Right renal pelvis (tissue), 4 donors: Measurements from ENCODE around the gene ZFP91. TPM values are rescaled to one million over a fixed set of nuclear protein-coding genes. Genes with fewer than 3 reads are reported as not detected.

Source experiments
- DNase-seq, 4 donors: peaks; one replicate each; pipeline ENCODE4 v3.0.0-alpha.2; 2013; ENCODE audit warnings: low read depth in 4 of 4, low spot score in 3 of 4, missing footprints in 1 of 4
- polyA plus RNA-seq, 4 donors: library from polyadenylated mRNA; unstranded; fragments of 120-200 nt; gene quantifications; one replicate each; pipeline ENCODE4 v1.2.1, GENCODE V29; 2013; ENCODE audit not compliant: insufficient read length in 4 of 4

The ZFP91 gene
- polyA plus RNA-seq, 4 donors = 55.3 to 72.5 (median 69.5) TPM

DNA sequence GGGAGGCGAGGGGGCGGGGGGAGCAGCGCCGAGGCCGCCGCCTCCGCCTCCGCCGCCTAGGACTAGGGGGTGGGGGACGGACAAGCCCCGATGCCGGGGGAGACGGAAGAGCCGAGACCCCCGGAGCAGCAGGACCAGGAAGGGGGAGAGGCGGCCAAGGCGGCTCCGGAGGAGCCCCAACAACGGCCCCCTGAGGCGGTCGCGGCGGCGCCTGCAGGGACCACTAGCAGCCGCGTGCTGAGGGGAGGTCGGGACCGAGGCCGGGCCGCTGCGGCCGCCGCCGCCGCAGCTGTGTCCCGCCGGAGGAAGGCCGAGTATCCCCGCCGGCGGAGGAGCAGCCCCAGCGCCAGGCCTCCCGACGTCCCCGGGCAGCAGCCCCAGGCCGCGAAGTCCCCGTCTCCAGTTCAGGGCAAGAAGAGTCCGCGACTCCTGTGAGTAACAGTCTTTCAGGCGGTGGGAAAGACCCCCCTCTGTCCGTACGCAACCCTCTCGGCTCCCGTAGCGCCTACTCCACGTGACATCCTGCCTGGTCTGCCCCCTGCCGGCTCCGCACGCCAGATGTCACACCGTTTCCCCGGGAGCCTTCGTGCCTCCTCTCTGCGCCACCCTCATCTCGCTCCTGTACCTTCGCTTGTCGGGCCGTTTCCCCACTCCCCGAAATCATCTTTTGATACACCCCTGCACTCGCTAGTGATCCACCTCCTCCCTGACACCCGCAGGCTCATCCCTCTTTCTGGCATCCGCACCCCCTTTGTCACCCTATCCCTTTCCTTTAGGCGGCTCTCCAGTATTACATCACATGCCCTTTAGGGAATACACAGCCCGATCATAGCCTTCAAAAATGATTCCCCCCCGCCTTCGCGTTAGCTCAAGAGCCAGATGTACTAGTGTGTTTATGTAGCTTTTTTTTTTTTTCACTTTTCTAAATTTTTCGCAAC, 598 bp downstream of the ZFP91 start:
- peak; percentile 82 to 88 (median 84) for DNase-seq

DNA sequence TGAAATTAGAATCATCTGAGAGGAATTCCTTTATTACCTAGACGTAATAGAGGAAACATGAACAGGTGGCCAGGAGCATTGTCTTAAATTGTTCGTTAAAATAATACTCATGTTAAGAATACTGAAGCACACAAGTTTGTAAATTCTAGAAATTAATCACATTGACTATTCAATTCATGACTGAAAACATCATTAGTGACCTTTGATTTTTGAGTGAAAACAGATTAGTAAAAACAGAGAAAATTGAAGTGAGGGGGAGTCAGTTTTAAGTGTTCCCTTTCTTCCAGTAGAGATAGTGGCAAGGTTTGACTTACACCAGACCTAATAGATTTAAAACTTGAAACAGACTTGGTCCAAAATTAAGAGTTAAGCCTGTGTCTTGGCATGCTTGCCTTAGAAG, 1.4 kb downstream of the ZFP91 start:
- no peak for DNase-seq

DNA sequence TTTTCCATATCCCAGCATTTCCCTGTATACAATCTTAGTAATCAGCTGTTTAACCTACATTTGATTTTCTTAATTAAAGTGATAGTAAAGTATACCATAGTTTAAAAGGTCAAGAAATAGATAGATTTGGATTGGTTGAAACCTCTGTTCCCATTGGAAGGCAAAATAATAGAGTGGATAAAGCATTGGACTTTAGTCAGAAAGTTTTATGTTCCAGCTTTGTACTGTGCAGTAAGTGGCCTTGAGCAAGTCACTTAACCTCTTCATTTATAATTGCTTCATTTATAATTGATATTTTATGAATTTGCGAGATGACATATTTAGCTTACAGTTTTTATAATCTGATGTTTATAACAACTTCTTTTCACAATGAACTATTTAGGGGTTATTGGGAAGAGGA, 3.6 kb downstream of the ZFP91 start:
- DNase-seq = no peak

DNA sequence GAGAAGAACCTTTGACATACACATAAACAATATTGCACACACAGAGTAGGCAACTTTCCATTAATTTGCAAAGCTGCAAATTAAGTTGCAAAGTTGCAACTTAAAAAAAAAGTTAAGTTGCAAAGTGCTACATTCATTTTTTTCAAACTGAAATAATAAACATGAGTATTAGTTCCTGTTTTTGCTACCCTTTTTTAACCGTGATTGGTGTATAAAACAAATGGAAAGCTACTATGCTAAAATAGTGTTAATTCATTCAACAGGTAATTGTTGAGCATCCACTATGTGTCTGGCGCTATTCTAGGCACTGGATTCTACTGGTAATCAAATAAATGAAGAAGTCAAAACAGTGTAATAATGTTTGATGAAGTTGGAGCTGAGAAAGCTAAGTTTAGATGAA, 8.1 kb downstream of the ZFP91 start:
- no peak for DNase-seq

DNA sequence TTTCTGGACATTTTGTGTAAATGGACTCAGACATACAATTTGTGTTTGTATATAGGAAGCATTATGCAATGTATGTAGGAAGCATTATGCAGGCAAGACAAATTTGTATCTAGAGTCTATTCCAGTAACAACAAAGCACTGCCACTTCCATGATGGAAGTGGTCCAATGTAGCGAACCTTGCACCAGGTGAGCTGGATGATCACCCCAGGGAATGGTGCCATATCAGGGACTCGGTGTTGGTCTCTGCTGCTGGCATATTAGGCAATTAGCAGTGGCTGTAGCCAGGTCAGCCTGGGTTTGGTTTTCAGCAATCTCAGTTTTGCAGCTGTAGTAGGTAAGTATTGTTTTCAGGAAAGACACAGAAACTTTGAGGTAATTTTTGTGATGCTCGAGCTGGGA, 12.8 kb downstream of the ZFP91 start:
- DNase-seq = no peak

DNA sequence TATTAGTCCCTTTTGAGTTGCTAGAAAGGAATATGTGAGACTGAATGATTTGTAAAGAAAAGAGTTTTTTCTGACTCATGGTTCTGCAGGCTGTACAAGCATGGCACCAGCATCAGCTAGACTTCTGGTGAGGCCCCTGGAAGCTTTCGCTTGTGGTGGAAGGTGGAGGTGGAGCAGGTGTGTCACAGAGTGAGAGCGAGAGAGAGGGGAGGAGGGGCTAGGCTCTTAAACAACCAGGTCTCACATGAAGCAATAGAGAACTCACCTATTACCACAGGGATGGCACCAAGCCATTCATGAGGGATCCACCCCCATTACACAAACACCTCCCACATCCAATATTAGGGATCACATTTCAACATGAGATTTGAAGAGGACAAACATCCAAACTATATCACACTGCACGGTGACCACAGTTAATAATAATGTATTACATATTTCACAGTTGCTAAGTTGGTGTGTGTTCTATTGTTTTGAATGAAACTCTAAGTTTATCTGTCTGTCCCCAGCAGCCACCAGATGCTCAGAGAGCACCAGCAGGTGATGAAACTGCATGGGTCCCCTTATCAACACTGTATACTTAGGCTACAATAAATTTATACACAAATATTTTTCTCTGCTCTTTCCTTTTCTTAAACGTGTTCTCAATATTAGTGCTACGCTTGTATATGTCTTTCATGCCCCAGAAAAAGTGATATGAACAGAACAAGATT, 14.1 kb downstream of the ZFP91 start:
- DNase-seq = no peak

DNA sequence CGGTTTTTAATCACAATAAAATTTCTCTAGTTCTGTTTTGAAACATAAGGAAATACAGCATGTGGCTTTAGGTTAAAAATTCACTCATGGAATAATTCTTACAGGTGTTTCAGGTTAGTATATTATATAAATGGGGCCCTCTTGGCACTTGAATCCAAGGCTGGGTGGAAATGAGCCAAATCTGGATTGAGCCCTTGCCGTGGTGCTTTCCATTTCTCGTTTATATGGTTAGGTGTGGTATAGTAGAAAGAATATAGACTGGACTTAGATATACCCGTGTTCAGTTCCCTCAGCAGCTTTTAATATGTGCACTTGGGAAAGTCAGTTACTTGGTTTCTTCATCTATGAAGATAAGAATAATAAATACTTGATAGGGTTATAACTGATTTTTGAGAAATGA, 16.0 kb downstream of the ZFP91 start:
- no peak for DNase-seq

DNA sequence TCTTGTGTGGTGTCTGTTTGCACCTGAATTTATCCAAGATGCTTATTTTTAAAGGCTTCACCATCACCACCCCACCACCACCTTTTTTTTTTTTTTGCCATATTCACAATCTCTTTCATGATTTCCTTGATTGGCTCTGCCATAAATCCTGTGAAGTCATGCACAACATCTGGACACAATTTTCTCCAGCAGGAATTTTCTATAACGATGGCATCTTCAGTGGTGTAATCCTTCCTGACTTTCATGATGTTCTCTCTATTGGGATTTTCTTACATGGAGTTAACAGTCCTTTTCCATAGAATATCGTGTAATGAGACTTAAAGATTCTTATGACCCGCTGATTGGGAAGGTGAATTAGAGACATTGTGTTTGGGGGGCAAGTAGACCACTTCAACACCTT, 17.8 kb downstream of the ZFP91 start:
- no peak for DNase-seq

DNA sequence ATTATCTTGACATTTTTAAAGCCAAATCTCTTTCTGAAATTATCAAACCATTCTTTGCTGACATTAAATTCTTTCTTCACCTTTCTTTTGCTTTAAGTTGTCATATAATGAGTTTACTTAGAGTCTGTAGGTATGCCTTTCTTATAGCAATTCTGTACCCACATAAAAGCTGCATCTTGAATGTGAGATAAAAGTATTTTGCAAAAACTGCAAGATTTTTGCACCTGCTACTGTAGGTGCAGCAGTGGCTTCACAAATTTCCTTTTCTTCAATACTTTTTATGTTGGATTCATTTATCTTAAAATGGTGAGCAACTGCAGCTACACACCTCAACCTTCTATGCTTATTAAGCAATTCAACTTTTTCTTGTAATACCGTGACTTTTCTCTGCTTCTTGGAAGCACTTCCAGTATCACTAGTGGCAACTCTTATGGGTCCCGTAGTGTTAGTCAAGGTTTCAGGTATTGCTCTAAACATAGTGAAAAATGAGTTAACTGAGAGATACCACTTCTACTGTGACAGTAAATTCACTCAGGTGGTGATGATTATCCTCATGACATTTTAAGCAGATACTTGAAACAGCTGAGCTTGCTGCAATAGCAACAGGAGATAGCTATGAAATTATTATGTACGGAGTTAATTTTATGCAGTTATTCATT, 18.8 kb downstream of the ZFP91 start:
- DNase-seq = no peak

DNA sequence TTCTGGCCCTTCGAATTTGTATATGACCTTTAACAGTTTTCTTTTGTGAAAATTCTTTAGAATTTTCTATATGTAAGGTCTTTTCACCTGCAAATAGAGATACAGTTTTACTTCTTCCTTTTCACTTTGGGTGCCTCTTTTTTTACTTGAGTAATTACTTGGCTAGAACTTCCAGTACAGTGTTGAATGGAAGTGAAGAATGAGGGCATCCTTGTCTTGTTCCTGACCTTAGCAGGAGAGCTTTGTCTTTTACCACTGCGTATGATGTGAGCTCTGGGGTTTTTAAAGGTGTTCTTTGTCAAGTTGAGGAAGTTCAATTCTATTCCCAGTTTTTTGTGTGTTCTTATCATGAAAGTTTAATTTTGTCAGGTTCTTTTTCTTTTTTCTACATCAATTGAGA, 21.6 kb downstream of the ZFP91 start:
- no peak for DNase-seq

DNA sequence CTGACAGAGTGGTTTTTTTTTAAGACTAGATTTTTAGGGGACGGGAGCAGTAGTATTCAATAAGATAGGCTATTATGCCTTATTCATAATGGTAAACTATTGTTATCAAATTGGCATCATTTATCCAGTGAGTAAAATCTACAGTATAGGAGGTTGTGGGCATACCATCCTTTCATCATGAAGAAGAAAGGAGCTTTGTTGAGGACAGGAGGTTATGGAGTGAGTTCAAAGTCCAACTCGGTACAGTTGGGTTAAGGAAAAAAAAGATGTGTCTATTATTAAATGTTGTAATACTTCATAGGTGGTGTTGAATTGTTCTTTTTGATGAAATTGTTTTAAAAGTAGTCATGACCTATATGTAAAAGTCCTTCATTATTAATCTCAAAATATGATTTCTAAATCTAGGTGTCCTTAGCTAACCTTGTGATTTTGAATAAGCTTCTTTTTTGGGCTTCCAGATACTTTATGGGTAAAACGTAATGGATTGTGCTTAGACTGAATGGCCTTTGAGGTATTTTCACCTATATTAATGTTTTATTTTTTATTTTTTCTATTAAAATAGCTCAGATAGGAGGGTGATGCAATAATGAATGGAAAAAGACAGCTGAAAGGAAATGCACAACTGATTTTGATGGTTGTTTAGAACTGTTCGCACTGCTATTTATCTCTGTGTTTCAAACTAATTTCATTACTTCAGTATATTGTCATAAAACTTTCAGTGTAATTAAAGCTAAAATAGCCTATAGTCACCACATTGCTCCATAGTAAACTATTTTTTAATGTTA, 28.3 kb downstream of the ZFP91 start:
- DNase-seq = no peak

DNA sequence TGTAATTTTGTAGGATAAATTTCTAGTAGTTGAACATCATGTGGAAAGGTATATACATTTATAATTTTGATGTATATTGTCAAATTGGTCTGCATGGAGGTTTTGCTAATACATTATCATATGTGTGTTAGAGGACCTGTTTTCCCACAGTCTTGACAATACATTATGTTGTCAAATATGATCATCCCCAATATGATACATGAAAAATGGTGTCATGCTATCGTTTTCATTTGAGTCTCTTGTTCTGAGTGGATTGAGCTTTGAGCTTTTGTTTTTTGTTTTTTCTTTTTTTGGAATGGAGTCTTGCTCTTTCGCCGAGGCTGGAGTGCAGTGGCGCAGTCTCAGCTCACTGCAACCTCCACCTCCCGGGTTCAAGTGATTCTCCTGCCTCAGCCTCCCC, 29.5 kb downstream of the ZFP91 start:
- no peak for DNase-seq

DNA sequence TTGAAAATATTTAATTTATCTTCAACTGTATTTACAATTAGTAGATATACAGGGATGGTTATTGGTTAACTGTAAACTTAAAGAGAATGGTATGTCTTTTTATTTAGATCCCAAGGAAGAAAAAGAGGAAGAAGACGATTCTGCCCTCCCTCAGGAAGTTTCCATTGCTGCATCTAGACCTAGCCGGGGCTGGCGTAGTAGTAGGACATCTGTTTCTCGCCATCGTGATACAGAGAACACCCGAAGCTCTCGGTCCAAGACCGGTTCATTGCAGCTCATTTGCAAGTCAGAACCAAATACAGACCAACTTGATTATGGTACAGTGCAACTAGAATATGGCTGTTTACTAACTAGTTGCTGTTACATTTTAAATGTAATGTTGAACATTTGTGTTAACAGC, 30.9 kb downstream of the ZFP91 start:
- no peak for DNase-seq

DNA sequence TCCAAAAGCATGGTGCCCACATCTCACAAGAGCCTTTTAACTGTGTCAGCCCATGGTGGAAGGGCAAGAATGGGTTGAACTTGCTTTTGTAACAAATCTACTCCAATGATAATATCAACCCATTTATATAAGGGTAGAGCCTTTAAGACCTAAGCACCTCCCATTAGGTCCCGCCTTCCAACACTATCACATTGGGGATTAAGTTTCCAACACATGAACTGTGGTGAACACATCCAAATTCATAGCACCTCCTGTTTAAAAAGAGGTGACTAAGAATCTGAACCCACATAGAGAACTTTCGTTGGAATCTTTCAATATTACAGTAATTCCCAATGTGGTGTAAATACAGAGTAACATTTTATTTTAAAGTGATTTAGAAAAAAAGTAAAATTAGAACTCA, 34.4 kb downstream of the ZFP91 start:
- no peak for DNase-seq

DNA sequence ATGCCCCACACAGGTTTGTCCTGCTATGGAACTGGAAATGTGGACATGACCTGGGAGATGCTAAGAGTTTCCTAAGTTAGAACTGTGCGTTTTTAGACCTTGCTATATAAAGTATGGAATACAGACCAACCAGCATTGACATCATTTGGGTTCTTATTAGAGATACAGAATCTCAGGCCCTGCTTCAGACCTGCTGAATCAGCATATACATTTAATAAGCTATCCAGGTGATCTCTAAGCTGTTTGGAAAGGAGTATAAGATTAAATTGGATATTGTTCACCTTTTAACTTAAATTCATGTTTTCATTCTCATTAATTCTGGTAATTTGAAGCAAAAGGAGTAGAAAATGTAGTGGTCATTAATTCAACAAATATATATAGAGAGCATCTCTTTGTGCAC, 36.7 kb downstream of the ZFP91 start:
- no peak for DNase-seq

DNA sequence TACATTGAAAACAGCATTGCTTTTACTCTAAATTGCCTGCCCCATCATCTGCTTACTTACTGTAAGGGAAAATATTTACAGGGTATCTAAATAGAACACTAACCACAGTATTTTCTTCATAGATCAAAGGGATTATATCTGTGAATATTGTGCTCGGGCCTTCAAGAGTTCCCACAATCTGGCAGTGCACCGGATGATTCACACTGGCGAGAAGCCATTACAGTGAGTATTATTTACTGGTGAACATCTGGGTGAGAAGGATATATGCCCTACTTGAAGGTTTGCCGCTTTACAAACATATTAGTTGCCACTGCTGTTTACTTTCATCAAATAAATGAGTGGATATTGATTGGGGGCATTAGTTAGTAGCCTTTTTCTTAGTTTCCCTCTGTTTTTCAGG, 37.7 kb downstream of the ZFP91 start:
- no peak for DNase-seq

DNA sequence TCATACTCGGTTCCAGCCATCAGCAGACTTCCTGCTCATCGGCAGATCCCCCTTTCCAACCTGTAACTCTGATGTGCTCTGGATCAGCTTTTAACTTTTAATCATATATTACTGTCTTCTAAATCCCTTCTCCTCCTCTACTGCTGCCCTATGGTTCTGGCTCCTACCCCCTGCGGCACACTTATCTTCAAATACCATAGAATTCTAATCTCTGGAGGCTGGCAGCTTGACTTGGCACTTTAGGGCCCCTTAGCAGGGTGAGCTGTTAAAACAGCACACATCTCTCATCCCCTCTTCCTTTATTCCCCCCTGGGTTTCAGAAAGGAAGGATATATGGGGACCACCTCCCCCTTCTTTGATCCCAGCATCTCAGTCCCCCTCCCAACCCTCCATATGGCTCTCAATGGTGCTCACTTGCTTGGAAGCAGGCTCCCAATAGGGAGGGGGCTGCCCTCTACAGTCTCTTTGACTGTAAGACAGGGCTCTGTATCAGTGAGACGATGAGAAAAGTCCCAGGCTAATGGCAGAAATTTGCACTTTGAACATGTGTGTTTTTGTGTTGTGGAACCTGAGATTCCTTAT, 39.2 kb downstream of the ZFP91 start:
- no peak for DNase-seq

DNA sequence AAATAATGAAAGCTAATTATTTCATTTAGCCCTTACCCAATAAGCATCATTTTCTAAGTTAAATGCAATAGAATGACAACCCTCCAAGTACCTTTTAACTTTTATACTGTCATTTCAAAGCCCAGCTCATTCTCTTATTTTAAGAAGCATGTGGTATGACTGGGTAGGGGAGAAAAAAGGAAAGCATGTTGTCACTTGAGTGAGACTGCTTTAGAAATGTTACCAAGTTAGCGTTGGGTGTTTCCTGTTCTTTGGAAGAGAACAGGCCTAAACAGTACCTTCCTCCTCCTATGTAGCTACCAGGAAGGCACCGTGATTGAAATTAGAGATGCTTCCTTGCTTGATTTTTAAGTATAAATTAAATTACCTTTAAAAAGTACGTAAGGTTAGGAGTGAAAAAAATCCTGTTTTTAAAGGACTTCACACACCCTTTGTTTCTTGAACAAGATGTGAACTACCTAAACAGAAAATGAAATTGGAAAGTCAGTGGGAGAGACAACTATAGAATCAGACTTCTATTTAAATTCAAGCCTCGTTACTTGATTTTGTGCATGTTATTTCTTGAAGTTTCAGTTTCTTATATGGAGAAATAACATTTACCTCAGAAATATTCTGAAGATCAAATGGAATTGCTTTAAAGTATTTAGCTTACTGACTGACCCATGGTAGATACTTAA, 42.9 kb downstream of the ZFP91 start:
- no peak for DNase-seq

DNA sequence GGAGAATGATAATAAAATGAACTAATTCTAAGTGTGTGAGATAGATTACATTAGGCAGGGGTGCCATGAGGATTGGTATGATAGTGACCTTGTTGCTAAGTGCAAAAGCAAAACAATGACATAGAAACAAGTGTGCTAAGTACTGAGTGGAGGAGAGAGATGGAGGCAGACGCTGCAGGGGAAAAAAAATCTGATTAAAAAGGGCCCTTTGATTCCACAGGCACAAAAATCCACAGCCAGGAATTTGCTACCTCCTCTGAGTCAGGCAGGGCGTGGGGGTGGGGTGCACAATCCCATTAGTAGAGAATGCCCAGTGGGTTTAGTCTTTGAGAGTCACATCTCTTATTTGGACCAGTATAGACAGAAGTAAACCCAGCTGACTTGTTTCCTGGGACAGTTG, 43.5 kb downstream of the ZFP91 start, which contains the start of gene CNTF:
Gene CNTF, plus strand, starts transcription at position 322 of the 400 bp plus-strand sequence. CDS start 88 bp downstream, outside the sequence.
- no peak for DNase-seq

DNA sequence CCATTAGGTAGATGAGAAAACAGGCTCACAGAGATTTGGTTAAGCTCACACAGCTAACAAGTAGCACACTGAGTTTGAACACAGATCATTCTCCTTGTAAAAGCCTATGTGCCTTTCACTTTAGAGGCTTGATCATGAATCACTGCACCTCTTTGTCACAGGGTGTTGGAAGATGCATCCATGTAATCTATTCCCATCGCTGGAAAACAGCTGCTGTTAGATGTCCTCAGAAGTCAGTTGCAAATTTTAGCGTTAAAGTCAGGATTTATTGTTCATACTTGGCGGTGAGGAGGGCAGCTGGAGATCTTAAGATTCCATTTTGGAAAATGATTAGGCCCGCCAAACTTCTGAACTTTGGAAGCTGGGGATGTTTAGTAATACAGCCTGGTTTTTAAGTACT, 46.2 kb downstream of the ZFP91 start:
- DNase-seq = no peak
